Measurements from ENCODE around the gene RANBP3. TPM values are rescaled to one million over a fixed set of nuclear protein-coding genes. Genes with fewer than 3 reads are reported as not detected.

The RANBP3 gene
- total RNA-seq, 2 donors from 2014 or later = 77.4 to 81.4 TPM

- H3K9me3 ChIP-seq (ENCODE audit: control insufficient read depth, low read length) = no peaks in the 10 kb centered on the region
- H3K36me3 Mint-ChIP-seq (ENCODE audit: low read depth) = peaks cover 16% of the 10 kb centered on the region
- H3K4me1 ChIP-seq (ENCODE audit: control insufficient read depth, insufficient read depth, low read length) = no peaks in the 10 kb centered on the region
- no peaks in the 10 kb centered on the region for H3K27me3 Mint-ChIP-seq (ENCODE audit: insufficient read depth)
- WGBS, 2 experiments (ENCODE audit: insufficient coverage in 1 of 2, insufficient read length in 1 of 2) = 93 to 95% methylated on average over 11 to 22 of the region's 22 CpGs
- no peak overlapping the region for H3K9ac ChIP-seq (ENCODE audit: extremely low read depth, low read length, poor library complexity, severe bottlenecking)
- no peaks in the 10 kb centered on the region for H3K4me1 Mint-ChIP-seq
- no peak overlapping the region for H3K4me3 Mint-ChIP-seq
- no peaks in the 10 kb centered on the region for H3K27me3 ChIP-seq (ENCODE audit: control insufficient read depth, insufficient read depth, low read length, poor library complexity, severe bottlenecking)
- no peak for DNase-seq
- peaks cover 18% of the 10 kb centered on the region for H3K36me3 ChIP-seq (ENCODE audit: control insufficient read depth, insufficient read depth, low read length)
- no peak overlapping the region for H3K4me3 ChIP-seq (ENCODE audit: low read length)
- no peak overlapping the region for H3K27ac ChIP-seq (ENCODE audit: low read depth, low read length)
- no peaks in the 10 kb centered on the region for H3K9me3 Mint-ChIP-seq
- no peak overlapping the region for H3K27ac Mint-ChIP-seq
- no peak for TF ChIP-seq CTCF (conservative IDR thresholded peaks at IDR 0.05)
Measured at GRCh38 chr19:5914358-5914774, 63.6 kb downstream of the RANBP3 start.

- WGBS, 2 experiments (ENCODE audit: insufficient coverage in 1 of 2, insufficient read length in 1 of 2) = 91 to 96% methylated on average over 6 to 10 of the region's 10 CpGs
- no peaks in the 10 kb centered on the region for H3K9me3 ChIP-seq (ENCODE audit: control insufficient read depth, low read length)
- no peaks in the 10 kb centered on the region for H3K4me1 Mint-ChIP-seq
- H3K9ac ChIP-seq (ENCODE audit: extremely low read depth, low read length, poor library complexity, severe bottlenecking) = no peak within 1 kb of the TSS
- H3K4me3 ChIP-seq (ENCODE audit: low read length) = no peak within 1 kb of the TSS
- H3K27ac Mint-ChIP-seq = peak within 1 kb of the TSS; percentile 52
- H3K27ac ChIP-seq (ENCODE audit: low read depth, low read length) = no peak within 1 kb of the TSS
- no peaks in the 10 kb centered on the region for H3K27me3 ChIP-seq (ENCODE audit: control insufficient read depth, insufficient read depth, low read length, poor library complexity, severe bottlenecking)
- H3K36me3 Mint-ChIP-seq (ENCODE audit: low read depth) = peaks cover 13% of the 10 kb centered on the region
- TF ChIP-seq CTCF (conservative IDR thresholded peaks at IDR 0.05) = no peak
- H3K36me3 ChIP-seq (ENCODE audit: control insufficient read depth, insufficient read depth, low read length) = peaks cover 13% of the 10 kb centered on the region
- DNase-seq = no peak
- H3K4me1 ChIP-seq (ENCODE audit: control insufficient read depth, insufficient read depth, low read length) = no peaks in the 10 kb centered on the region
- no peak within 1 kb of the TSS for H3K4me3 Mint-ChIP-seq
- no peaks in the 10 kb centered on the region for H3K27me3 Mint-ChIP-seq (ENCODE audit: insufficient read depth)
- no peaks in the 10 kb centered on the region for H3K9me3 Mint-ChIP-seq
Measured at GRCh38 chr19:5913739-5914357, 64.1 kb downstream of the RANBP3 start, which contains the start of gene CAPS. CAPS (plus strand) TSS chr19:5914254; CDS start chr19:5914407, 153 bp downstream.

GRCh38 chr19:5911366-5911765 lies 66.6 kb downstream of the RANBP3 start:
- WGBS, 2 experiments (ENCODE audit: insufficient coverage in 1 of 2, insufficient read length in 1 of 2) = 92% methylated on average over 1 of the region's 1 CpG; no CpG with 5 or more reads in 1 of the 2 experiments
- H3K36me3 Mint-ChIP-seq (ENCODE audit: low read depth) = peaks cover 2% of the 10 kb centered on the region
- no peak overlapping the region for H3K4me3 Mint-ChIP-seq
- no peak for DNase-seq
- no peaks in the 10 kb centered on the region for H3K9me3 ChIP-seq (ENCODE audit: control insufficient read depth, low read length)
- H3K4me3 ChIP-seq (ENCODE audit: low read length) = no peak overlapping the region
- H3K9ac ChIP-seq (ENCODE audit: extremely low read depth, low read length, poor library complexity, severe bottlenecking) = no peak overlapping the region
- no peak for TF ChIP-seq CTCF (conservative IDR thresholded peaks at IDR 0.05)
- no peaks in the 10 kb centered on the region for H3K4me1 ChIP-seq (ENCODE audit: control insufficient read depth, insufficient read depth, low read length)
- H3K27me3 ChIP-seq (ENCODE audit: control insufficient read depth, insufficient read depth, low read length, poor library complexity, severe bottlenecking) = no peaks in the 10 kb centered on the region
- H3K9me3 Mint-ChIP-seq = no peaks in the 10 kb centered on the region
- H3K27me3 Mint-ChIP-seq (ENCODE audit: insufficient read depth) = no peaks in the 10 kb centered on the region
- H3K36me3 ChIP-seq (ENCODE audit: control insufficient read depth, insufficient read depth, low read length) = peaks cover 5% of the 10 kb centered on the region
- no peak overlapping the region for H3K27ac Mint-ChIP-seq
- H3K27ac ChIP-seq (ENCODE audit: low read depth, low read length) = no peak overlapping the region
- H3K4me1 Mint-ChIP-seq = no peaks in the 10 kb centered on the region

Measured in endodermal cell (in vitro differentiated cells).